K562 (cell line): ENCODE results near the gene SLC38A10. TPM values are rescaled to one million over a fixed set of nuclear protein-coding genes. Genes with fewer than 3 reads are reported as not detected.

ENCODE experiments used
- ATF7 ChIP-seq: fragments of 450-650 bp; IDR thresholded peaks from 2 replicates; pipeline ENCODE4 v1.7.1; 2014; ENCODE audit warnings: mild to moderate bottlenecking, moderate library complexity
- CTBP1 ChIP-seq: fragments of 450-650 bp; IDR thresholded peaks from 2 replicates; pipeline ENCODE4 v1.6.1; 2016; ENCODE audit warnings: borderline replicate concordance
- ELF2 ChIP-seq: fragments of 250-450 bp; sonication (Bioruptor Pico); IDR thresholded peaks from 2 replicates; pipeline ENCODE4 v1.5.0; 2021; ENCODE audit warnings: mild to moderate bottlenecking
- FOSL1 ChIP-seq: fragments of 200-800 bp; sonication (Bioruptor generic); conservative IDR thresholded peaks from 2 replicates; pipeline ENCODE4 v1.6.1; 2016; ENCODE audit warnings: missing genetic modification characterization, missing compliant biosample characterization
- FOXJ3 ChIP-seq: sonication (generic); formaldehyde crosslinking; IDR thresholded peaks from 2 replicates; pipeline ENCODE4 v1.4.0; 2020; ENCODE audit warnings: mild to moderate bottlenecking, missing genetic modification reagents
- FOXK2 ChIP-seq, 2 experiments: fragments of 450-650 bp; IDR thresholded peaks in 1 of 2; conservative IDR thresholded peaks in 1 of 2; 2 replicates each; pipeline ENCODE4 v1.6.1; 2016; ENCODE audit warnings: low read depth in 2 of 2, mild to moderate bottlenecking in 1 of 2
- FOXP1 ChIP-seq: sonication (generic); formaldehyde crosslinking; IDR thresholded peaks from 2 replicates; pipeline ENCODE4 v1.8.0; 2022; ENCODE audit warnings: mild to moderate bottlenecking, missing genetic modification reagents
- HDAC3 ChIP-seq: fragments of 450-650 bp; IDR thresholded peaks from 2 replicates; pipeline ENCODE4 v1.6.1; 2018; ENCODE audit warnings: borderline replicate concordance, mild to moderate bottlenecking, moderate library complexity; ENCODE audit not compliant: partially characterized antibody
- L3MBTL2 ChIP-seq: fragments of 450-650 bp; IDR thresholded peaks from 2 replicates; pipeline ENCODE4 v1.6.1; 2016; ENCODE audit warnings: mild to moderate bottlenecking, moderate library complexity
- MTA2 ChIP-seq: fragments of 450-650 bp; IDR thresholded peaks from 2 replicates; pipeline ENCODE4 v1.6.1; 2016; ENCODE audit warnings: low read depth
- NELFE ChIP-seq: IDR thresholded peaks from 2 replicates; pipeline ENCODE4 v1.6.1; 2011; ENCODE audit warnings: mild to moderate bottlenecking; ENCODE audit not compliant: insufficient read depth, insufficient read length
- NFIC ChIP-seq: fragments of 450-650 bp; IDR thresholded peaks from 2 replicates; pipeline ENCODE4 v1.6.1; 2017; ENCODE audit warnings: mild to moderate bottlenecking, inconsistent platforms
- NRF1 ChIP-seq, 2 experiments: fragments of 450-650 bp; IDR thresholded peaks in 1 of 2; conservative IDR thresholded peaks in 1 of 2; 2 replicates each; pipeline ENCODE4 v1.6.1; 2014; ENCODE audit warnings: mild to moderate bottlenecking in 2 of 2
- PHF21A ChIP-seq: fragments of 450-650 bp; IDR thresholded peaks from 2 replicates; pipeline ENCODE4 v1.6.1; 2017; ENCODE audit warnings: low read depth, borderline replicate concordance
- POLR2G ChIP-seq: fragments of 200-400 bp; formaldehyde crosslinking; IDR thresholded peaks from 2 replicates; pipeline ENCODE4 v1.6.1; 2017; ENCODE audit warnings: low read depth, mild to moderate bottlenecking, antibody characterized with exemption, low read length, moderate library complexity
- polyA plus RNA-seq, 8 experiments: library from polyadenylated mRNA; depleted of rRNA in 4 of 8; stranded (reverse) in 5 of 8; unstranded in 3 of 8; fragments of >200 nt; fragmentation: Nextera tagmentation in 2 of 8; fragmentation: Illumina TruSeq in 1 of 8; extraction: Ambion mirVana in 2 of 8; extraction: Trizol in 1 of 8; gene quantifications; 2 replicates each; pipeline versions ENCODE4 v1.2.1 to v1.2.3, GENCODE V29; 2011 to 2014; ENCODE audit warnings: inconsistent platforms in 1 of 8, missing spikeins in 1 of 8
- total RNA-seq, 7 experiments: library from RNA; depleted of rRNA in 6 of 7; stranded (reverse); fragments of >200 nt in 6 of 7; fragmentation: Illumina TruSeq in 2 of 7; extraction: Trizol in 2 of 7; gene quantifications; 2 replicates each; pipeline versions ENCODE4 v1.2.1 to v1.2.3, GENCODE V29; 2011 to 2021; ENCODE audit warnings: low replicate concordance in 1 of 7
- TF ChIP-seq, protein P1 (sequence below): sonication (generic); formaldehyde crosslinking; IDR thresholded peaks from 2 replicates; pipeline ENCODE4 v1.8.1; 2022; ENCODE audit warnings: missing genetic modification reagents
- TF ChIP-seq, protein P2 (sequence below): IDR thresholded peaks from 2 replicates; pipeline ENCODE4 v1.6.1; 2014; ENCODE audit warnings: antibody characterized with exemption
- TF ChIP-seq, protein P3 (sequence below): fragments of 450-650 bp; IDR thresholded peaks from 2 replicates; pipeline ENCODE4 v1.6.1; 2016; ENCODE audit warnings: borderline replicate concordance
- TF ChIP-seq, protein P4 (sequence below): sonication (generic); formaldehyde crosslinking; IDR thresholded peaks from 2 replicates; pipeline ENCODE4 v1.8.1; 2023; ENCODE audit warnings: mild to moderate bottlenecking, missing genetic modification reagents

The SLC38A10 gene
- total and polyA plus RNA-seq, 9 of the 15 experiments (the other 6 are each of a cell fraction or from before 2014, with no cell fraction given) = 0.45 to 54.2 (median 13.8) TPM

DNA sequence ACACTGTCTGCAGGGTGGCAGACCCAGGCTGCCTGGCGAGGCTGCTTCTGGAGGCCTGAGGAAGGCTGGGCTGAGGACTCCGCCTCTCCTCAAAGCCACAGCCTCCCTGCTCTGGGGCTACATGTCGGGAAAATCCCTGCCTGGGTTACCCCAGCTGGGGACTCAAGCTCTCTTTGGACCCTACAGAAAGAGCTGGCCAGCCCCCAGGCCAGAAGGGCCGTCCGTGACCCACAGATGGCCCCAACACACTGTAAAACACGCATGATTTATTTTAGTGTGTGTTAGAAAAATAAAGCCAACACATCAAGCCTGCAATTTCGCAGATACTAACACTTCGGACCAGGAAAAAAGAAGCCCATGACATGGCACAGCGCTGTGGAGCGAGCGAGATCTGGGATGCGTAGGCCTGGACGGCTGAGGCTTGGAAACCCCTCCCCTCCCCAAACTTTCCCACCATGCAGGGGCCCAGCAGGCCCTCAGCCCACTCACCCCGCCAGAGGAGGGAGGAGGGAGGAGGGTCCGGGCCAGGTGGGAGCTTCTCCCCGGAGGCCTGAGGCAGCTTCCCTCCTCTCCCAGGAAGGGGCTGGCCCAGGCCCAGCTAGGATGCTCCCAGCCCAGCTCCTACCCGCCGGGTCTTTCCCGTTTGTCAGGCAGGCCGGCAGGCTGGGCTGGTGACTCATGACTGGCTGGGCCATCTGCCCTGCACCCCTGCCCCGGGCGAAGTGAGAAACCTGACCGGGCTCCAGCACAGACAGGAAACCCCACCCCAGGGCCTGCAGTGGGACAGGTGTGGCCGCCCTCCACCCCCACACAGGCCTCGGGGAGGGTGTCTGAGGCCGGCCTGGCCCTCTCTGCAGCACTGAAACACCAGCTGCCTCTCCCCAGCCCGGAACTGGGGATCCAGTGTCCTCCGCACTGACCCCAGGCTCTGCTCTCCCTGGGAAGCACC, 34.1 kb upstream of the SLC38A10 start (continued):
- TF ChIP-seq, protein P1, sequence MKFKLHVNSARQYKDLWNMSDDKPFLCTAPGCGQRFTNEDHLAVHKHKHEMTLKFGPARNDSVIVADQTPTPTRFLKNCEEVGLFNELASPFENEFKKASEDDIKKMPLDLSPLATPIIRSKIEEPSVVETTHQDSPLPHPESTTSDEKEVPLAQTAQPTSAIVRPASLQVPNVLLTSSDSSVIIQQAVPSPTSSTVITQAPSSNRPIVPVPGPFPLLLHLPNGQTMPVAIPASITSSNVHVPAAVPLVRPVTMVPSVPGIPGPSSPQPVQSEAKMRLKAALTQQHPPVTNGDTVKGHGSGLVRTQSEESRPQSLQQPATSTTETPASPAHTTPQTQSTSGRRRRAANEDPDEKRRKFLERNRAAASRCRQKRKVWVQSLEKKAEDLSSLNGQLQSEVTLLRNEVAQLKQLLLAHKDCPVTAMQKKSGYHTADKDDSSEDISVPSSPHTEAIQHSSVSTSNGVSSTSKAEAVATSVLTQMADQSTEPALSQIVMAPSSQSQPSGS (CRISPR knock-in tag) = no peak
- no peak; the same call in 1 of the 2 replicates for TF ChIP-seq CTBP1
- TF ChIP-seq POLR2G = 0 out of 2 replicates have a peak, but pooled peaks have one; percentile 25
- no peak for TF ChIP-seq L3MBTL2
- TF ChIP-seq NELFE = no peak
- TF ChIP-seq, protein P2, sequence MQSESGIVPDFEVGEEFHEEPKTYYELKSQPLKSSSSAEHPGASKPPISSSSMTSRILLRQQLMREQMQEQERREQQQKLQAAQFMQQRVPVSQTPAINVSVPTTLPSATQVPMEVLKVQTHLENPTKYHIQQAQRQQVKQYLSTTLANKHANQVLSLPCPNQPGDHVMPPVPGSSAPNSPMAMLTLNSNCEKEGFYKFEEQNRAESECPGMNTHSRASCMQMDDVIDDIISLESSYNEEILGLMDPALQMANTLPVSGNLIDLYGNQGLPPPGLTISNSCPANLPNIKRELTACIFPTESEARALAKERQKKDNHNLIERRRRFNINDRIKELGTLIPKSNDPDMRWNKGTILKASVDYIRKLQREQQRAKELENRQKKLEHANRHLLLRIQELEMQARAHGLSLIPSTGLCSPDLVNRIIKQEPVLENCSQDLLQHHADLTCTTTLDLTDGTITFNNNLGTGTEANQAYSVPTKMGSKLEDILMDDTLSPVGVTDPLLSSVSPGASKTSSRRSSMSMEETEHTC = 0 out of 2 replicates have a peak, but pooled peaks have one; percentile 19
- TF ChIP-seq MTA2 = no peak
- no peak for TF ChIP-seq HDAC3
- TF ChIP-seq, protein P3, sequence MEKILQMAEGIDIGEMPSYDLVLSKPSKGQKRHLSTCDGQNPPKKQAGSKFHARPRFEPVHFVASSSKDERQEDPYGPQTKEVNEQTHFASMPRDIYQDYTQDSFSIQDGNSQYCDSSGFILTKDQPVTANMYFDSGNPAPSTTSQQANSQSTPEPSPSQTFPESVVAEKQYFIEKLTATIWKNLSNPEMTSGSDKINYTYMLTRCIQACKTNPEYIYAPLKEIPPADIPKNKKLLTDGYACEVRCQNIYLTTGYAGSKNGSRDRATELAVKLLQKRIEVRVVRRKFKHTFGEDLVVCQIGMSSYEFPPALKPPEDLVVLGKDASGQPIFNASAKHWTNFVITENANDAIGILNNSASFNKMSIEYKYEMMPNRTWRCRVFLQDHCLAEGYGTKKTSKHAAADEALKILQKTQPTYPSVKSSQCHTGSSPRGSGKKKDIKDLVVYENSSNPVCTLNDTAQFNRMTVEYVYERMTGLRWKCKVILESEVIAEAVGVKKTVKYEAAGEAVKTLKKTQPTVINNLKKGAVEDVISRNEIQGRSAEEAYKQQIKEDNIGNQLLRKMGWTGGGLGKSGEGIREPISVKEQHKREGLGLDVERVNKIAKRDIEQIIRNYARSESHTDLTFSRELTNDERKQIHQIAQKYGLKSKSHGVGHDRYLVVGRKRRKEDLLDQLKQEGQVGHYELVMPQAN = no peak
- TF ChIP-seq PHF21A = 0 out of 2 replicates have a peak, but pooled peaks have one; percentile 58
- TF ChIP-seq ELF2 (CRISPR knock-in tag) = no peak
- no peak for TF ChIP-seq NRF1 (conservative IDR thresholded peaks at IDR 0.05 in 1 of 2, IDR thresholded peaks at IDR 0.05 in 1 of 2)
- TF ChIP-seq, protein P4, sequence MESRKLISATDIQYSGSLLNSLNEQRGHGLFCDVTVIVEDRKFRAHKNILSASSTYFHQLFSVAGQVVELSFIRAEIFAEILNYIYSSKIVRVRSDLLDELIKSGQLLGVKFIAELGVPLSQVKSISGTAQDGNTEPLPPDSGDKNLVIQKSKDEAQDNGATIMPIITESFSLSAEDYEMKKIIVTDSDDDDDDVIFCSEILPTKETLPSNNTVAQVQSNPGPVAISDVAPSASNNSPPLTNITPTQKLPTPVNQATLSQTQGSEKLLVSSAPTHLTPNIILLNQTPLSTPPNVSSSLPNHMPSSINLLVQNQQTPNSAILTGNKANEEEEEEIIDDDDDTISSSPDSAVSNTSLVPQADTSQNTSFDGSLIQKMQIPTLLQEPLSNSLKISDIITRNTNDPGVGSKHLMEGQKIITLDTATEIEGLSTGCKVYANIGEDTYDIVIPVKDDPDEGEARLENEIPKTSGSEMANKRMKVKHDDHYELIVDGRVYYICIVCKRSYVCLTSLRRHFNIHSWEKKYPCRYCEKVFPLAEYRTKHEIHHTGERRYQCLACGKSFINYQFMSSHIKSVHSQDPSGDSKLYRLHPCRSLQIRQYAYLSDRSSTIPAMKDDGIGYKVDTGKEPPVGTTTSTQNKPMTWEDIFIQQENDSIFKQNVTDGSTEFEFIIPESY (CRISPR knock-in tag) = no peak
- no peak for TF ChIP-seq FOXK2 (conservative IDR thresholded peaks at IDR 0.05 in 1 of 2, IDR thresholded peaks at IDR 0.05 in 1 of 2; ENCODE audit: low read depth in 2 of 2)
- TF ChIP-seq FOXP1 (CRISPR knock-in tag) = no peak
- TF ChIP-seq FOXJ3 (CRISPR knock-in tag) = no peak
- TF ChIP-seq ATF7 = no peak
- TF ChIP-seq FOSL1 (tag) = peak; percentile 72
- TF ChIP-seq NFIC = peak; percentile 32; the same call in 1 of the 2 replicates
